K562 (cell line): ENCODE data around the gene ANKRD60. TPM values are rescaled to one million over a fixed set of nuclear protein-coding genes. Genes with fewer than 3 reads are reported as not detected.

Source experiments
- CCAR2 ChIP-seq: fragments of 200-400 bp; formaldehyde crosslinking; IDR thresholded peaks from 2 replicates; pipeline ENCODE4 v1.6.1; 2017; ENCODE audit warnings: mild to moderate bottlenecking, low read depth, low read length
- NONO ChIP-seq, 2 experiments: fragments of 200-400 bp in 1 of 2; fragments of 450-650 bp in 1 of 2; formaldehyde crosslinking in 1 of 2; IDR thresholded peaks; 2 replicates each; pipeline ENCODE4 v1.6.1; 2017; ENCODE audit warnings: low read depth in 2 of 2, mild to moderate bottlenecking in 2 of 2, moderate library complexity in 2 of 2, low read length in 1 of 2
- RAD51 ChIP-seq: fragments of 450-650 bp; IDR thresholded peaks from 2 replicates; pipeline ENCODE4 v1.7.1; 2016; ENCODE audit warnings: low read depth, mild to moderate bottlenecking, borderline replicate concordance
- TCF7L2 ChIP-seq: fragments of 150-350 bp; IDR thresholded peaks from 2 replicates; pipeline ENCODE4 v1.6.1; 2016; ENCODE audit warnings: low read depth, mild to moderate bottlenecking, low read length, moderate library complexity
- ZNF324 ChIP-seq: fragments of 250-450 bp; sonication (Bioruptor Pico); IDR thresholded peaks from 2 replicates; pipeline ENCODE4 v1.4.0; 2020; ENCODE audit warnings: mild to moderate bottlenecking
- ZNF561 ChIP-seq: fragments of 450-650 bp; formaldehyde crosslinking; conservative IDR thresholded peaks from 2 replicates; pipeline ENCODE4 v1.4.0; 2020; ENCODE audit warnings: mild to moderate bottlenecking, moderate library complexity
- ZSCAN29 ChIP-seq: fragments of 450-650 bp; IDR thresholded peaks from 2 replicates; pipeline ENCODE4 v1.6.1; 2017
- polyA plus RNA-seq, 8 experiments: library from polyadenylated mRNA; depleted of rRNA in 4 of 8; stranded (reverse) in 5 of 8; unstranded in 3 of 8; fragments of >200 nt; fragmentation: Nextera tagmentation in 2 of 8; fragmentation: Illumina TruSeq in 1 of 8; extraction: Ambion mirVana in 2 of 8; extraction: Trizol in 1 of 8; gene quantifications; 2 replicates each; pipeline versions ENCODE4 v1.2.1 to v1.2.3, GENCODE V29; 2011 to 2014; ENCODE audit warnings: inconsistent platforms in 1 of 8, missing spikeins in 1 of 8
- total RNA-seq, 7 experiments: library from RNA; depleted of rRNA in 6 of 7; stranded (reverse); fragments of >200 nt in 6 of 7; fragmentation: Illumina TruSeq in 2 of 7; extraction: Trizol in 2 of 7; gene quantifications; 2 replicates each; pipeline versions ENCODE4 v1.2.1 to v1.2.3, GENCODE V29; 2011 to 2021; ENCODE audit warnings: low replicate concordance in 1 of 7
- TF ChIP-seq, protein P1 (sequence below): sonication (generic); formaldehyde crosslinking; IDR thresholded peaks from 2 replicates; pipeline ENCODE4 v1.5.0; 2020; ENCODE audit warnings: missing genetic modification reagents
- TF ChIP-seq, protein P2 (sequence below): sonication (generic); formaldehyde crosslinking; IDR thresholded peaks from 2 replicates; pipeline ENCODE4 v1.8.1; 2023; ENCODE audit warnings: mild to moderate bottlenecking, missing genetic modification reagents, moderate library complexity
- TF ChIP-seq, protein P3 (sequence below): sonication (generic); formaldehyde crosslinking; IDR thresholded peaks from 2 replicates; pipeline ENCODE4 v1.9.0; 2022; ENCODE audit warnings: mild to moderate bottlenecking, missing genetic modification reagents
- TF ChIP-seq, protein P4 (sequence below): fragments of 200-400 bp; formaldehyde crosslinking; IDR thresholded peaks from 2 replicates; pipeline ENCODE4 v1.6.1; 2017; ENCODE audit warnings: mild to moderate bottlenecking, low read depth, low read length, moderate library complexity

ANKRD60 gene
- total and polyA plus RNA-seq, 9 of the 15 experiments (the other 6 are each of a cell fraction or from before 2014, with no cell fraction given): not detected

DNA sequence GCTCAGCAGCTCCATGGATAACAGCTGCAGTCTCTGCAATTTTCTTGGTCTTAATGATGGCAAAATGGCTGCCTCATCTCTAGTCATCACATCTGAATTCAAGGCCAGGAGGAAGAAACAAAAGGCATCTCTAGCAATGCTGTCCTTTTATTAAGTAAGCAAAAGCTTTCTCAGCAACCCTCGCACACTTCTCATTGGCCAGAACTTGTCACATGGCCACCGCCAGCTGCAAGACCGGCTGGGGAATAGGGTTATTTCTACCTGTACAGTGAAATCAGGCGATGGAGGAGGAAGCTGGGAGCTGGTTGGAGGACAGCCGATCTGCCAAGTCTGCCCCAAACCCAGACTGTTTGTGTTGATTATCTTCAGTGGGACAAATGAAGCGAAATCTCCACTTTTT lies 33.4 kb downstream of the ANKRD60 start (continued):
- no peak for TF ChIP-seq NONO (IDR thresholded peaks at IDR 0.05; ENCODE audit: low read depth in 2 of 2, low read length in 1 of 2)
- no peak for TF ChIP-seq TCF7L2
- TF ChIP-seq RAD51: 0 out of 2 replicates have a peak, but pooled peaks have one; percentile 10
- TF ChIP-seq, protein P1, sequence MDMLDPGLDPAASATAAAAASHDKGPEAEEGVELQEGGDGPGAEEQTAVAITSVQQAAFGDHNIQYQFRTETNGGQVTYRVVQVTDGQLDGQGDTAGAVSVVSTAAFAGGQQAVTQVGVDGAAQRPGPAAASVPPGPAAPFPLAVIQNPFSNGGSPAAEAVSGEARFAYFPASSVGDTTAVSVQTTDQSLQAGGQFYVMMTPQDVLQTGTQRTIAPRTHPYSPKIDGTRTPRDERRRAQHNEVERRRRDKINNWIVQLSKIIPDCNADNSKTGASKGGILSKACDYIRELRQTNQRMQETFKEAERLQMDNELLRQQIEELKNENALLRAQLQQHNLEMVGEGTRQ: peak; percentile 60
- no peak for TF ChIP-seq CCAR2
- no peak for TF ChIP-seq ZNF561 (CRISPR knock-in tag)
- TF ChIP-seq, protein P2, sequence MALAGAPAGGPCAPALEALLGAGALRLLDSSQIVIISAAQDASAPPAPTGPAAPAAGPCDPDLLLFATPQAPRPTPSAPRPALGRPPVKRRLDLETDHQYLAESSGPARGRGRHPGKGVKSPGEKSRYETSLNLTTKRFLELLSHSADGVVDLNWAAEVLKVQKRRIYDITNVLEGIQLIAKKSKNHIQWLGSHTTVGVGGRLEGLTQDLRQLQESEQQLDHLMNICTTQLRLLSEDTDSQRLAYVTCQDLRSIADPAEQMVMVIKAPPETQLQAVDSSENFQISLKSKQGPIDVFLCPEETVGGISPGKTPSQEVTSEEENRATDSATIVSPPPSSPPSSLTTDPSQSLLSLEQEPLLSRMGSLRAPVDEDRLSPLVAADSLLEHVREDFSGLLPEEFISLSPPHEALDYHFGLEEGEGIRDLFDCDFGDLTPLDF (CRISPR knock-in tag): no peak
- TF ChIP-seq, protein P3, sequence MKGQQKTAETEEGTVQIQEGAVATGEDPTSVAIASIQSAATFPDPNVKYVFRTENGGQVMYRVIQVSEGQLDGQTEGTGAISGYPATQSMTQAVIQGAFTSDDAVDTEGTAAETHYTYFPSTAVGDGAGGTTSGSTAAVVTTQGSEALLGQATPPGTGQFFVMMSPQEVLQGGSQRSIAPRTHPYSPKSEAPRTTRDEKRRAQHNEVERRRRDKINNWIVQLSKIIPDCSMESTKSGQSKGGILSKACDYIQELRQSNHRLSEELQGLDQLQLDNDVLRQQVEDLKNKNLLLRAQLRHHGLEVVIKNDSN (CRISPR knock-in tag): peak; percentile 43; the same call in 1 of the 2 replicates
- TF ChIP-seq ZNF324 (CRISPR knock-in tag): no peak
- TF ChIP-seq, protein P4, sequence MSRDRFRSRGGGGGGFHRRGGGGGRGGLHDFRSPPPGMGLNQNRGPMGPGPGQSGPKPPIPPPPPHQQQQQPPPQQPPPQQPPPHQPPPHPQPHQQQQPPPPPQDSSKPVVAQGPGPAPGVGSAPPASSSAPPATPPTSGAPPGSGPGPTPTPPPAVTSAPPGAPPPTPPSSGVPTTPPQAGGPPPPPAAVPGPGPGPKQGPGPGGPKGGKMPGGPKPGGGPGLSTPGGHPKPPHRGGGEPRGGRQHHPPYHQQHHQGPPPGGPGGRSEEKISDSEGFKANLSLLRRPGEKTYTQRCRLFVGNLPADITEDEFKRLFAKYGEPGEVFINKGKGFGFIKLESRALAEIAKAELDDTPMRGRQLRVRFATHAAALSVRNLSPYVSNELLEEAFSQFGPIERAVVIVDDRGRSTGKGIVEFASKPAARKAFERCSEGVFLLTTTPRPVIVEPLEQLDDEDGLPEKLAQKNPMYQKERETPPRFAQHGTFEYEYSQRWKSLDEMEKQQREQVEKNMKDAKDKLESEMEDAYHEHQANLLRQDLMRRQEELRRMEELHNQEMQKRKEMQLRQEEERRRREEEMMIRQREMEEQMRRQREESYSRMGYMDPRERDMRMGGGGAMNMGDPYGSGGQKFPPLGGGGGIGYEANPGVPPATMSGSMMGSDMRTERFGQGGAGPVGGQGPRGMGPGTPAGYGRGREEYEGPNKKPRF: no peak
- no peak for TF ChIP-seq ZSCAN29
